Measurements from ENCODE around the gene VSTM4.

Gene VSTM4

GRCh38 chr10:49151025-49151445 lies 35.7 kb upstream of the VSTM4 start:
- no peak for TF ChIP-seq CTCF (IDR thresholded peaks at IDR 0.05; ENCODE audit: low read depth, low read length)
- Histone ChIP-seq H3K36me3 (no peaks in the 10 kb centered on the region), H3K4me3 (ENCODE audit: low read depth, low read length) (no peak overlapping the region), H3K27ac (no peak overlapping the region), H3K27me3 (ENCODE audit: insufficient read depth, low read depth, severe bottlenecking) (peaks cover 10% of the 10 kb centered on the region), H3K9me3 (ENCODE audit: severe bottlenecking) (no peaks in the 10 kb centered on the region)
- DNase-seq: no peak

GRCh38 chr10:49150426-49150825 lies 35.1 kb upstream of the VSTM4 start:
- H3K36me3 ChIP-seq: no peaks in the 10 kb centered on the region
- DNase-seq: no peak
- H3K4me3 ChIP-seq (ENCODE audit: low read depth, low read length): no peak overlapping the region
- H3K9me3 ChIP-seq (ENCODE audit: severe bottlenecking): no peaks in the 10 kb centered on the region
- TF ChIP-seq CTCF (IDR thresholded peaks at IDR 0.05; ENCODE audit: low read depth, low read length): no peak
- H3K27ac ChIP-seq: no peak overlapping the region
- peaks cover 10% of the 10 kb centered on the region for H3K27me3 ChIP-seq (ENCODE audit: insufficient read depth, low read depth, severe bottlenecking)

- no peaks in the 10 kb centered on the region for H3K9me3 ChIP-seq (ENCODE audit: severe bottlenecking)
- no peak overlapping the region for H3K27ac ChIP-seq
- H3K27me3 ChIP-seq (ENCODE audit: insufficient read depth, low read depth, severe bottlenecking): peaks cover 7% of the 10 kb centered on the region
- no peak for TF ChIP-seq CTCF (IDR thresholded peaks at IDR 0.05; ENCODE audit: low read depth, low read length)
- H3K4me3 ChIP-seq (ENCODE audit: low read depth, low read length): no peak overlapping the region
- no peaks in the 10 kb centered on the region for H3K36me3 ChIP-seq
- no peak for DNase-seq
These were observed 34.6 kb upstream of the VSTM4 start for GRCh38 chr10:49149881-49150280.

- no peak for TF ChIP-seq CTCF (IDR thresholded peaks at IDR 0.05; ENCODE audit: low read depth, low read length)
- Histone ChIP-seq H3K27ac (no peak overlapping the region), H3K9me3 (ENCODE audit: severe bottlenecking) (no peaks in the 10 kb centered on the region), H3K27me3 (ENCODE audit: insufficient read depth, low read depth, severe bottlenecking) (peaks cover 5% of the 10 kb centered on the region), H3K4me3 (ENCODE audit: low read depth, low read length) (no peak overlapping the region), H3K36me3 (no peaks in the 10 kb centered on the region)
- DNase-seq: no peak
These were observed 28.9 kb upstream of the VSTM4 start for GRCh38 chr10:49144058-49144720.

- Histone ChIP-seq H3K27me3 (ENCODE audit: insufficient read depth, low read depth, severe bottlenecking) (peaks cover 5% of the 10 kb centered on the region), H3K36me3 (no peaks in the 10 kb centered on the region), H3K27ac (no peak overlapping the region), H3K9me3 (ENCODE audit: severe bottlenecking) (no peaks in the 10 kb centered on the region), H3K4me3 (ENCODE audit: low read depth, low read length) (no peak overlapping the region)
- no peak for DNase-seq
- TF ChIP-seq CTCF (IDR thresholded peaks at IDR 0.05; ENCODE audit: low read depth, low read length): no peak
These were observed 27.9 kb upstream of the VSTM4 start for GRCh38 chr10:49143249-49143648.

Data from WERI-Rb-1 (cell line).